Suprapubic skin (tissue), 4 donors: ENCODE results near the gene IGLON5.

Experiments used
- CTCF ChIP-seq, 2 donors: fragments of 200-600 bp in 1 of 2; fragments of 450-650 bp in 1 of 2; sonication (generic) in 1 of 2; IDR thresholded peaks; one replicate each; pipeline ENCODE4 v1.5.1; 2016 to 2019; ENCODE audit warnings: antibody characterized with exemption in 2 of 2, mild to moderate bottlenecking in 1 of 2, moderate library complexity in 1 of 2
- EP300 ChIP-seq: sonication (generic); formaldehyde crosslinking; IDR thresholded peaks from one replicate; pipeline ENCODE4 v1.6.1; 2017; ENCODE audit warnings: antibody characterized with exemption
- POLR2A ChIP-seq, 2 donors: fragments of 450-650 bp; IDR thresholded peaks; one replicate each; pipeline ENCODE4 v1.6.1; 2017; ENCODE audit warnings: antibody characterized with exemption in 2 of 2, mild to moderate bottlenecking in 2 of 2, moderate library complexity in 2 of 2
- POLR2AphosphoS5 ChIP-seq, 3 donors: sonication (generic); formaldehyde crosslinking; IDR thresholded peaks; one replicate each; pipeline ENCODE4 v1.6.1; 2017; ENCODE audit warnings: antibody characterized with exemption in 3 of 3

- no peak for TF ChIP-seq POLR2A (IDR thresholded peaks at IDR 0.05)
- no peak for TF ChIP-seq CTCF (IDR thresholded peaks at IDR 0.05)
- no peak for TF ChIP-seq POLR2AphosphoS5 (IDR thresholded peaks at IDR 0.05)
- TF ChIP-seq EP300, result no peak
Measured at GRCh38 chr19:51342631-51343569, 31.5 kb downstream of the IGLON5 start.
